Measurements from ENCODE around the gene OGG1. TPM values are rescaled to one million over a fixed set of nuclear protein-coding genes. Genes with fewer than 3 reads are reported as not detected.

The OGG1 gene
- total and polyA plus RNA-seq, 9 of the 15 experiments (the other 6 are each of a cell fraction or from before 2014, with no cell fraction given): 6.6 to 33.0 (median 24.4) TPM

DNA sequence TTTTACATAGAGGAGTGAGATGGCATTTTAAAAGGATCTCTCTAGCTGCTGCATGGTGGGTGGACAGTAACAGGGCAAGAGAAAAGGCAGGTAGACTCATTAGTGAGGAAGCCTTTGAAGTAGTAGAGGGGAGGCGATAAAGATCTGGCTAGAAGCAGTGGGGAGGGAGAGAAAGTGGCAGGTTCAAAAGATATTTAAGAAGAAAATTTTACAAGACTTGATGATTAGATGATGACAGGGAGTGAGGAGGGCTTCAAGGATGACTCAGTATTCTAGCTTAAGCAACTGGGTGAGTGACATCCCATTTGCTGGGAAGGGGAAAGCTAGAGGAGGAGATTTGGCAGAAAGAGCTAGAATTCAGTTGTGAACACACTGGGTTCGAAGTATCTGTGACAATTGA is 22.0 kb upstream of the OGG1 start (continued):
- TF ChIP-seq UBTF (IDR thresholded peaks at IDR 0.05; ENCODE audit: borderline replicate concordance in 1 of 2, low read depth in 2 of 2, low read length in 2 of 2): no peak
- no peak for TF ChIP-seq STAT5B (CRISPR knock-in tag; IDR thresholded peaks at IDR 0.05)
- TF ChIP-seq CEBPG (CRISPR knock-in tag; IDR thresholded peaks at IDR 0.05): 0 out of 2 replicates have a peak, but pooled peaks have one; percentile 13
- peak in 1 of 2 experiments; percentile 55; a peak in 1 of 4 replicates for TF ChIP-seq CEBPG (tag; conservative IDR thresholded peaks at IDR 0.05 in 1 of 2, IDR thresholded peaks at IDR 0.05 in 1 of 2)
- TF ChIP-seq RBM39 (optimal IDR thresholded peaks at IDR 0.05; ENCODE audit: low read depth, low read length): no peak
- no peak for TF ChIP-seq PYGO2 (tag; IDR thresholded peaks at IDR 0.05)
- TF ChIP-seq ZNF253 (CRISPR knock-in tag; conservative IDR thresholded peaks at IDR 0.05): no peak
- TF ChIP-seq, protein P1, sequence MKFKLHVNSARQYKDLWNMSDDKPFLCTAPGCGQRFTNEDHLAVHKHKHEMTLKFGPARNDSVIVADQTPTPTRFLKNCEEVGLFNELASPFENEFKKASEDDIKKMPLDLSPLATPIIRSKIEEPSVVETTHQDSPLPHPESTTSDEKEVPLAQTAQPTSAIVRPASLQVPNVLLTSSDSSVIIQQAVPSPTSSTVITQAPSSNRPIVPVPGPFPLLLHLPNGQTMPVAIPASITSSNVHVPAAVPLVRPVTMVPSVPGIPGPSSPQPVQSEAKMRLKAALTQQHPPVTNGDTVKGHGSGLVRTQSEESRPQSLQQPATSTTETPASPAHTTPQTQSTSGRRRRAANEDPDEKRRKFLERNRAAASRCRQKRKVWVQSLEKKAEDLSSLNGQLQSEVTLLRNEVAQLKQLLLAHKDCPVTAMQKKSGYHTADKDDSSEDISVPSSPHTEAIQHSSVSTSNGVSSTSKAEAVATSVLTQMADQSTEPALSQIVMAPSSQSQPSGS (CRISPR knock-in tag; IDR thresholded peaks at IDR 0.05): no peak
- no peak for TF ChIP-seq ZSCAN32 (CRISPR knock-in tag; IDR thresholded peaks at IDR 0.05)
- TF ChIP-seq HMBOX1 (IDR thresholded peaks at IDR 0.05): no peak
- no peak for TF ChIP-seq VEZF1 (CRISPR knock-in tag; IDR thresholded peaks at IDR 0.05)
- TF ChIP-seq FOSL1 (tag; conservative IDR thresholded peaks at IDR 0.05): peak; percentile 63
- no peak for TF ChIP-seq CHD1 (IDR thresholded peaks at IDR 0.05; ENCODE audit: low read length)
- no peak for TF ChIP-seq ZNF212 (CRISPR knock-in tag; IDR thresholded peaks at IDR 0.05)
- TF ChIP-seq NFRKB (IDR thresholded peaks at IDR 0.05; ENCODE audit: low read depth): peak; percentile 42; the same call in 1 of the 2 replicates
- TF ChIP-seq ATF1 (CRISPR knock-in tag; IDR thresholded peaks at IDR 0.05): no peak
- TF ChIP-seq ATF1 (tag; IDR thresholded peaks at IDR 0.05): no peak
- no peak for TF ChIP-seq GTF2B (IDR thresholded peaks at IDR 0.05; ENCODE audit: extremely low read depth, insufficient read length)
- TF ChIP-seq ZBTB1 (CRISPR knock-in tag; IDR thresholded peaks at IDR 0.05; ENCODE audit: borderline replicate concordance, low read depth): no peak
- no peak for TF ChIP-seq SETDB1 (IDR thresholded peaks at IDR 0.05; ENCODE audit: low read length)
- TF ChIP-seq MAFG (tag; conservative IDR thresholded peaks at IDR 0.05): peak; percentile 75
- TF ChIP-seq HDGF (IDR thresholded peaks at IDR 0.05): no peak
- TF ChIP-seq PHF8 (IDR thresholded peaks at IDR 0.05; ENCODE audit: borderline replicate concordance, low read length): no peak
- no peak for TF ChIP-seq ESRRB (CRISPR knock-in tag; IDR thresholded peaks at IDR 0.05; ENCODE audit: borderline replicate concordance)
